GM10248 (cell line): Measurements from ENCODE around the gene TENT5A.

Source experiments
- CTCF ChIA-PET: fragments of 300-600 bp; sonication (Branson Sonifier 250); formaldehyde crosslinking; extraction: SDS; loops from one replicate; lab custom pipeline; 2021; ENCODE audit warnings: antibody characterized with exemption; lab: Yijun Ruan, JAX
- POLR2A ChIA-PET: fragments of 350-650 bp; sonication (Branson Sonifier 250); formaldehyde crosslinking; extraction: SDS; loops from one replicate; lab custom pipeline; 2020; ENCODE audit warnings: antibody characterized with exemption; lab: Yijun Ruan, JAX
- DNase-seq: peaks from one replicate; pipeline ENCODE4 v3.0.0; 2012; ENCODE audit errors: extremely low spot score
- CTCF ChIP-seq: IDR thresholded peaks from 2 replicates; pipeline ENCODE4 v1.5.1; 2012; ENCODE audit warnings: mild to moderate bottlenecking, low read depth; ENCODE audit errors: extremely low read depth, missing control alignments, control extremely low read depth

Gene TENT5A

DNA sequence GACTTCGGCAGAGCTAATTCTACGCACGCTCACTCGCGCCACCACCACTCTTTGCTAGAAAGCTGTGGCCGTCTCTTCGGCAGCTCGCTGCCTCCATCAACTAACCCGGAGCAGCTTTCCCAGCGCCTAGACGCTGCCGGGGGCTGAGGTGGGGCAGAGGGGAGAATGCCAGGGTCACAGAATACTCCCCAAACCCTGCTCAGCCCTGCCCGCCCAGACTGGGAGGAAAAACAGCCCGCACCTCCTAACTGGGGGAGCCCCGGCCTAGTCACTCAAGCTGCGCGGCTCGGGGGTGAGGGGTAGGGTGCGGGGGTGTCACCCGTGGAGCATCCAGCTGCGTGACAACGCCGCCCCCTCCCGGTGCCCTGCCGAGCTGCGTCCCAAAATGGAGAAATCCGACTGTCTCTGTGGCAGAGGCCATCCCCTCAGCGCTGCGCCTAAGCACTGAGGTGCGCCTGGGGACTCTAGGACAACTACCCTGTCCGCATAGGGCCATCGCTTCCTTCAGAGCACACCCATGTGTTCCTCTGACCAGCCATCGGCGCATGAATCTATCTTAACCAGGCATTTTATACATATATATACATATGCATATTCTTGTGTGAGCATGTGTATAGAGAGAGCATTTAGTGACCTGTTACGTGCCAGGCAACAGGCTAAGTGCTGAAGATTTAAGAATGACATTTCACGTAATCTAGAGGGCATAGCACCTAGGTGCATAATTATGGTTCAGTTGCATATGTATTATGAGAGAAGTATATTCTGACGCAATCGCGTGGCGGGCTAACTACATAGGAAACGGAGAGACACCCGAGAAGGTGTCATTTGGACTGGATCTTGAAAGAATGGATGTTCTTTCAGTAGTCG, 1.5 kb upstream of the TENT5A start:
- ChIA-PET CTCF (interaction anchor here (0.6 to 3.2 kb wide), 12 partner anchors 10 to 1805 kb away, joined by 3 to 17 read pairs (median 3); no protein-coding TSS in a partner anchor), POLR2A (no interaction called here)
- peak; percentile 65 for TF ChIP-seq CTCF
- DNase-seq, result peak; percentile 62

GRCh38 chr6:81752921-81753710, 635 bp upstream of the TENT5A start:
- peak; percentile 78 for DNase-seq
- CTCF ChIA-PET, result interaction anchor here (0.6 to 3.2 kb wide), 15 partner anchors 11 to 1804 kb away, joined by 3 to 17 read pairs (median 3); no protein-coding TSS in a partner anchor
- POLR2A ChIA-PET, result interaction anchor here (0.8 kb wide), 1 partner anchor 9 kb away, joined by 3 read pairs; no protein-coding TSS in a partner anchor
- no peak for TF ChIP-seq CTCF

- POLR2A ChIA-PET, result no interaction called here
- CTCF ChIA-PET, result interaction anchor here (0.5 to 1.9 kb wide), 4 partner anchors 17 to 677 kb away, joined by 3 read pairs; no protein-coding TSS in a partner anchor
- TF ChIP-seq CTCF, result no peak
- DNase-seq, result peak; percentile 22
Observed at GRCh38 chr6:81751388-81752083, 945 bp downstream of the TENT5A start.

GRCh38 chr6:81750681-81751387, 1.6 kb downstream of the TENT5A start:
- no peak for DNase-seq
- no peak for TF ChIP-seq CTCF
- ChIA-PET POLR2A (no interaction called here), CTCF (interaction anchor here (0.5 to 1.2 kb wide), 2 partner anchors 16 to 525 kb away, joined by 3 read pairs; no protein-coding TSS in a partner anchor)

DNA sequence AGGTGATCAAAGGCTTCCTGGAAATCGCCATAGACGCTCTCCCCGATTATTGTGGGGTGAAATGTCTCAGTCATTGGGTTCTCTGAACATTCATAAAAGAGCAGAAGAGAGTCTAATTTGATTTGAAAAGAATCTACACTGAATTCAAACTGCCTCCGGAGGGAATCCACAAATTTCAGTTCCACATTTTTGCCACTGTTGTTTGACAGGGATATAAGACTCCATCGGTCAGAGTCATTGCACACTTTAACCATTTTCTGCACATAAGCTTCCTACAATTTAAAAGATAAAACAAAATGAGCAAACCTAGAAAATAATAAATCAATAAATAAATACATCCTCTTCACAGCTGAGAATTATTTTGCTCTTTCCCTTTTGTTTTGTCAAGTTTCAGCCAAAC, 2.3 kb downstream of the TENT5A start:
- CTCF ChIA-PET, result no interaction called here
- TF ChIP-seq CTCF, result no peak

More for the DNA sequence above, 2.3 kb downstream of the TENT5A start:
- DNase-seq, result no peak
- POLR2A ChIA-PET, result no interaction called here
